ENCODE measurements around the gene SAMD1. TPM values are rescaled to one million over a fixed set of nuclear protein-coding genes. Genes with fewer than 3 reads are reported as not detected.

The SAMD1 gene
- total RNA-seq, 1 experiment from 2014 or later = 62.2 TPM

GRCh38 chr19:14039181-14039580, 51.4 kb downstream of the SAMD1 start:
- TF ChIP-seq EZH2phosphoT487 (IDR thresholded peaks at IDR 0.05; ENCODE audit: borderline replicate concordance, low read length) (no peak), EZH2 (IDR thresholded peaks at IDR 0.05; ENCODE audit: low read length, unreplicated experiment) (no peak), CTCF (conservative IDR thresholded peaks at IDR 0.05; ENCODE audit: low read depth, low read length) (no peak)
- Histone ChIP-seq H3K79me2 (ENCODE audit: low read length) (no peaks in the 10 kb centered on the region), H3K4me3 (ENCODE audit: low read length) (no peak overlapping the region), H3F3A (ENCODE audit: low read length, unreplicated experiment) (no peaks in the 10 kb centered on the region), H2AFZ (ENCODE audit: low read length) (no peak overlapping the region), H3K27me3 (ENCODE audit: low read length) (no peaks in the 10 kb centered on the region), H4K20me1 (ENCODE audit: low read length) (no peaks in the 10 kb centered on the region), H3K4me1 (ENCODE audit: insufficient read depth, low read length) (no peaks in the 10 kb centered on the region), H3K36me3 (ENCODE audit: low read depth, low read length) (no peaks in the 10 kb centered on the region), H3K9me2 (replicated peaks; ENCODE audit: low read length) (no peaks in the 10 kb centered on the region), H3K9ac (ENCODE audit: low read length) (no peak overlapping the region), H3K4me2 (ENCODE audit: low read length) (no peak overlapping the region), H3K9me3 (ENCODE audit: low read length) (no peaks in the 10 kb centered on the region), H3K27ac (ENCODE audit: low read length) (no peak overlapping the region)
- ChIA-PET POLR2A (ENCODE audit: unreplicated experiment) (no interaction called here), CTCF (no interaction called here)
- no TSS peak for BruUV-seq (replicated peaks)
- intact Hi-C loops (cut with micrococcal nuclease) = no loop called here
- DNase-seq (no peak), ATAC-seq (no peak)

Other genes starting within 250 kb of the SAMD1 start
- gene NANOS3, start 213.6 kb downstream of the SAMD1 start, total RNA-seq (2014; rRNA removed) = 1.7 TPM in 1 of 2 replicates, not detected in the other
- 5.4 and 6.0 TPM in 2 replicates for gene BRME1, start 184.6 kb downstream of the SAMD1 start, total RNA-seq (2014; rRNA removed)
- gene CC2D1A, start 184.6 kb downstream of the SAMD1 start, total RNA-seq (2014; rRNA removed) = 67.7 and 102 TPM in 2 replicates
- 0.92 TPM in 1 of 2 replicates, not detected in the other for gene PODNL1, start 152.3 kb downstream of the SAMD1 start, total RNA-seq (2014; rRNA removed)
- gene DCAF15, start 138.2 kb downstream of the SAMD1 start, total RNA-seq (2014; rRNA removed) = 50.8 and 85.2 TPM in 2 replicates
- 7.5 and 9.2 TPM in 2 replicates for gene RFX1, start 84.4 kb downstream of the SAMD1 start, total RNA-seq (2014; rRNA removed)
- not detected in 2 replicates for gene RLN3, start 62.6 kb downstream of the SAMD1 start, total RNA-seq (2014; rRNA removed)
- gene IL27RA, start 59.0 kb downstream of the SAMD1 start, total RNA-seq (2014; rRNA removed) = 14.2 and 14.7 TPM in 2 replicates
- 2.3 and 4.8 TPM in 2 replicates for gene PALM3, start 28.7 kb downstream of the SAMD1 start, total RNA-seq (2014; rRNA removed)
- 6.1 and 7.8 TPM in 2 replicates for gene MISP3, start 18.0 kb downstream of the SAMD1 start, total RNA-seq (2014; rRNA removed)
- not detected in 2 replicates for gene C19orf67, start 5.0 kb downstream of the SAMD1 start, total RNA-seq (2014; rRNA removed)
- 50.2 and 72.9 TPM in 2 replicates for gene PRKACA, start 27.0 kb upstream of the SAMD1 start, total RNA-seq (2014; rRNA removed)
- 71.2 and 84.7 TPM in 2 replicates for gene ASF1B, start 45.8 kb upstream of the SAMD1 start, total RNA-seq (2014; rRNA removed)
- 37.2 and 39.3 TPM in 2 replicates for gene ADGRL1, start 115.4 kb upstream of the SAMD1 start, total RNA-seq (2014; rRNA removed)

Data from PC-3 (cell line).